Iris pigment epithelial cell (primary cell): Measurements from ENCODE around the gene PKN1.
"Not testable (repeated sequence)": the region's sequence is repeated elsewhere in the genome, so short reads cannot be mapped to it uniquely, and the experiment has no call there.

ENCODE experiments used
- DNase-seq: peaks from one replicate; pipeline ENCODE4 v3.0.0-alpha.2; 2011; ENCODE audit warnings: low read depth

The PKN1 gene

DNA sequence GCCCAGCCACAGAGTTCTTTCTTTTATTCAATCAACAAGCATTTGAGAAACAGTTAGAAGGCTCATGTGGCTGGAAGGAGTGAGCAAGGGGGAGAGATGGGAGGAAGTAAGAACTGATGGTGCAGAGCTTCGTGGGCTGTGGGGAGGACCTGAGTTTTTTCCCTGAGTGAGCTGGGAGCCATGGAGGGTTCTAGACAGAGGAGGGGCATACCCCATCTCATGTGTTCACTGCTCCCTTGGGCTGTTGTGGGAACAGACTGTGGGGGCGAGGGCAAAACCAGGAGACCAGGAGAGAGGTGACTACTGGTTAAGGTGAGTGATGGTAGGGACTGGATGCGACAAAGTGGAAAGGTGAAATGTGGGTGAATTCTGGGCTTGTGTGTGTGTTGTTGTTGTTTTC is 2.4 kb upstream of the PKN1 start:
- no peak for DNase-seq

DNA sequence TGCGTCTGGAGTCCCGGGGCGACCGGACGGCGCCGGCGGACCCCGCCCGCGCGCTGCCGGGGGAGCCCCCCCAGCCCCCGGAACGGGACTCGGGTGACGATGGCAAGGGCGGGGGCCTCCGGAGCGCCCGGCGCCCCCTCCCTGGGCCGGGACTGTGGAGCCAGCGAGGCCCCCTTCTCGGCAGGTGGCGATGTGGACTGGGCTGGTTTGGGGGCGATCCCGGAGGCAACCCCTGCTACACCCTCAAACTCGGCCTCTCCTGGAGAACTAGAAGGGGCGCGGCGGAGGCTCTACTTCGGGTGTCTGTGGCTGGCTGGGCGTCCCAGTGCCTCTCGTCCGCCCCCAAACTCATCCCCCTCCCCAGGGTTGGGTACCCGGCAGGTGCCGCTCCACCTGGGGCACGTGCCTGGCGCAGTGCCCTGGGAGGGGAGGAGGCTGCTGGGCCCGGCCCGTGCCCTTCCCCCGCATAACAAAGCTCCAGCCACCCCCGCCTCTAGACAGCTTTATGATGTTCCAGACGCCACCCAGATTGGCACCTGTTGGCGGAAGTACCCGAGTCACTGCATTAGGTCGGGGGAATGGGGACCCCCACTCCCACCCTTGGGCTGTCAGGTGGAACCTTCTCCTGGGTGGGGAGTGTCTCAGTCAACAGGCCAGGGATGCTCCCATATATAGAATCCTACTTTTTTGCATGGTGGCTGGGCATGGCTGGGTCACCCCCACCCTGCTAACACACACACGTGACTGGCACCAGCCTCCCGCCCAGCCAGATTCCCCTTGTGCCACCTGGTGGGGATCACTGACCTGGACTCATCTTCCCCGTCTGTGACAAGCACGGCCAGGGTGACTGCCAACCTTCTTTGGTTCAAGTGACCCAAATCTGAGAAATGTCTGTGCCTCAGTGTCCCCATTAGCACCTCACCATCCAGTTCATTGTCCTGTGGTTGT is 722 bp downstream of the PKN1 start:
- DNase-seq = no peak

DNA sequence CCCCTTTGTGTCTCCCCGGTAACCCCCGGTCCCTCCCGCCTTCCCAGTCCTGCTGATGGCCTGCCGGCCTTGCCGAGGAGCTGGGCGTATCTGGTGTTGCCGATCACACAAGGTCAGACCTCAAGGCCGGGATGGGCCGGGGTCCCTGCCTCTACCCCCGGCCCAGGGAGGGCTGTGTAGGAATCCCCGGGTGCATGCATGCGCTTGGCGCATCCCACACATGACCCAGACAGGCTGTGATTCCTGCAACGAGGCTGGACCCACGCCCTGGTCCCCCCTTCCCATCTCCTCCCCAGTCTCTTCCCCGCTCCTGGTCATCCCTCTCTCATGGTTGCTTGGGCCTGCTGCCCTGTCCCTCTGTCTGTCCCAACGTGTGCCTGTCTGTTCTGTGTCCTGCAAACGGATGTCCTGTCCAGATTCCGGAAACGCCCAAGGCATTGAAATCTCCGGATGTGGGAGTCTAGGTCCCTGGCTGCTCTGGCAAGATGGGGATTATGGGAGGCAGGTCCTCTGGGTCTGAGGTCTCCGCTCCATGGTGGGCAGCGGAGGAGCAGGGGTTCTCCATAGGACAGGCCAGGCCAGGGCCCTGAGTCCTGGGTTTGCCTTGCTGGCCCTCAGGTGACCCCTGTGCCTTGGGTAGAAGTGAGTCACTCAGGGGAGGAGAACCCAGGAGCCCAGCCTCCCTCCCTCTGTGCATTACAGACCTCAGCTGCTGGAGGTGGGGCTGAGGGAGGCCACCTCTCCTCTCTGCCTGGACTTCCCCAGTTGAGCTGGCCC is 1.6 kb downstream of the PKN1 start:
- peak; percentile 94 for DNase-seq

DNA sequence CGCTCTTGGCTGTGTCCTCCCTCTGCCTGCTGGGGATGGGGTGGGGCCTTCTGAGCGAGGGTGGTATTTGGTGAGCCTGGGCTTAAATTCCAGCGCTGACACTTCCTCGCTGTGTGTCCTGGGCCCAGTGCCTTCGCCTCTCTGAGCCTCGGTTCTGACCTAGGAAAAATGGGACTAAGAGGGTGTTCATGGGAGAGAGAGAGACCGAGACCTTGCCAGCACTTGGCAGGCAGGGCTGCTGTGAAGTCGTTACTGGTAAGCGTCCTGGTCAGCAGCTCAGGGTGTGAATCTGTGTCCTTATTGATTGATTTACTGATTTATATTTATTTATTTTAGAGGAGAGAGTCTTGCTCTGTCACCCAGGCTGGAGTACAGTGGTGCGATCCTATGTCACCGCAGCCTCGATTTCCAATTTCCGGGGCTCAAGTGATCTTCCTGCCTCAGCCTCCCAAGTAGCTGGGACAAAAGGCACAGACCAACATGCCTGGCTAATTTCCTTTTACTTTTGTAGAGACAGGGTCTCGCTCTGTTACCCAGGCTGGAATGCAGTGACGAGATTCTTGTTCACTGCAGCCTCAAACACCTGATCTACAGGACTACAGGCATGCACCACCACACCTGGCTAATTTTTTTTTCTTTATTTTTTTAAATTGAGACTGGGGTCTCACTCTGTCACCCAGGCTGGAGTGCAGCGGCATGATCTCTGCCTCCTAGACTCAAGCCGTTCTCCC is 2.4 kb downstream of the PKN1 start:
- DNase-seq = no peak

DNA sequence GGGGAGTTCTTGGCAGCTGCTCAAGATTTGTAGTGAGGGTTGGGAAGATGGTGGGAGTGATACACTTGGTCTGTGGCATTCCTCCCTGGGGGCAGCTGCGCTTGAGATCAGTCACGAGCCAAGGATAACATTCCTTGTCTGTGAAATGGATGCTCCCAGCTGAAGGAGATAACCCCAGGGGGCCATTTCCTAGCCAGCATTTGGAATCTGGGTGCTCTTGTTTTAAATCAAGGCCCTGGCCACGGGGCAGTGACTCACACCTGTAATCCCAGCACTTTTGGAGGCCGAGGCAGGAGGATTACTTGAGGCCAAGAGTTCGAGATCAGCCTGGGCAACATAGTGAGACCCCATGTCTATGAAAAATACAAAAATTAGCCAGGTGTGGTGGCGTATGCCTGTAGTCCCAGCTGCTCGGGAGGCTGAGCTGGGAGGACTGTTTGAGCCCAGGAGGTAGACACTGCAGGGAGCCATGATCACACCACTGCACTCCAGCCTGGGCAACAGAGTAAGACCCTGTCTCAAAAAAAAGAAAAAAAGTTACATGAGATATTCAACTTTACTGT is 4.6 kb downstream of the PKN1 start:
- DNase-seq = no peak

DNA sequence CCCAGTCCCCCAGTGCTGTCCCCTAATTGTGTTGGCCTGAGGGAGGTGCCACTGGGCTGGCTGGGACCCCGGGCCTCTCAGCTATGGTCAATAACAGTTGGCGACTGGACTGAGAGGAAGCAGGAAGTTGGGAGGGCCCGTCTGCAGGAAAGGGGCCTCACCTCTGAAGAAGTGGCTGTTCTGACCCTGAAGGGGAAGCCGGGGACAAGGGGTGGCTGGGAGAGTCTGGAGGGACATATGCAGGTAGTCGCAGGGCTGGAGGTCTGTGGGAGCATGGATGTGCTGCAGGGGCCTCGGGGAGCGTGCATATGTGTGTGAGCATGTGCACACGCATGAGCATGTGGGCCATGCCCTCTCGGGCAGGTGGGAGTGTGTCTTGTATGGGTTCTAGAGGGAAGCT is 5.9 kb downstream of the PKN1 start:
- DNase-seq = no peak

DNA sequence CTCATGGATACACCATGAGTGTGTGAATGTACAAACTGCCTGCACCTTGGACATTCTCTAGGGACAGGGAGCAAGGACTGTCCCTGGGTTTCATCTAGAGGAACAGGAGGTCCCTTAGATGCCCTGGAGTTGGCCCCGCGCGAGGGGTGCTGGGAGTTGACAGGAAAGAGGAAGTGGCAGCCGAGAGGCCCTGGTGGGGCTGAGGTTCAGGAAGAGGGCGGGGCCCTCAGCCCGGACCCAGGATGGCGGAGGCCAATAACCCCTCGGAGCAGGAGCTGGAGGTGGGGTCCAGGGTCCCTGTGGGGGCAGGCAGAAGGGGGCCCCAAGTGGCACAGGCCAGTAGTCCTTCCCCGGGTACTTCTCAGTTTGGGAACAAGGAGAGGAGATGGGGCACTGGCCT is 6.9 kb downstream of the PKN1 start:
- no peak for DNase-seq

DNA sequence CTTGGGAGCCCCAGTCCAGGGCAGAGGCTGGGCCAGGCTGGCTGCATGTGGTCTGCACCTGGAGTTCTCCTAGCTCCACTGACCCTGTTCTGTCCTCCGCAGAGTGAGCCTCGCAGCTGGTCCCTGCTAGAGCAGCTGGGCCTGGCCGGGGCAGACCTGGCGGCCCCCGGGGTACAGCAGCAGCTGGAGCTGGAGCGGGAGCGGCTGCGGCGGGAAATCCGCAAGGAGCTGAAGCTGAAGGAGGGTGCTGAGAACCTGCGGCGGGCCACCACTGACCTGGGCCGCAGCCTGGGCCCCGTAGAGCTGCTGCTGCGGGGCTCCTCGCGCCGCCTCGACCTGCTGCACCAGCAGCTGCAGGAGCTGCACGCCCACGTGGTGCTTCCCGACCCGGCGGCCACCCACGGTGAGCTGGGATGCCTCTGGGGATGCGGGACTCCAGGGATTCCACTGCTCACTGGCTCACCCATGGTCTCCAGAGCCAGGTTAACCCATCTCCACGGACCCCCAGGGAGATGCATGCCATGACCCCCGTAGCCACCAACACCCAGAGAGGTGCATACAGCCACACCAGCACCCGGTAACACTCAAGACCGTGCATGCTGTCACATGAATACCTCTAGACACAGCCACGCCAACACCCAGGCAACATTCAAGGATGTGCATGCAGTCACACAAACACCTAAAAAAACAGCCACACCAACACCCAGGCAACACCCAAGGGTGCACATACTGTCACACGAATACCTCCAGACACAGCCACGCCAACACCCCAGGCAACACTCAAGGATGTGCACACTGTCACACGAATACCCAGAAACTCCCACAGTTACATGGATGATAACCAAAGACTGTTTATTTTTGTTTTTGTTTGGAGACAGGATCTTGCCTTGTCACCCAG is 8.2 kb downstream of the PKN1 start:
- DNase-seq = no peak

DNA sequence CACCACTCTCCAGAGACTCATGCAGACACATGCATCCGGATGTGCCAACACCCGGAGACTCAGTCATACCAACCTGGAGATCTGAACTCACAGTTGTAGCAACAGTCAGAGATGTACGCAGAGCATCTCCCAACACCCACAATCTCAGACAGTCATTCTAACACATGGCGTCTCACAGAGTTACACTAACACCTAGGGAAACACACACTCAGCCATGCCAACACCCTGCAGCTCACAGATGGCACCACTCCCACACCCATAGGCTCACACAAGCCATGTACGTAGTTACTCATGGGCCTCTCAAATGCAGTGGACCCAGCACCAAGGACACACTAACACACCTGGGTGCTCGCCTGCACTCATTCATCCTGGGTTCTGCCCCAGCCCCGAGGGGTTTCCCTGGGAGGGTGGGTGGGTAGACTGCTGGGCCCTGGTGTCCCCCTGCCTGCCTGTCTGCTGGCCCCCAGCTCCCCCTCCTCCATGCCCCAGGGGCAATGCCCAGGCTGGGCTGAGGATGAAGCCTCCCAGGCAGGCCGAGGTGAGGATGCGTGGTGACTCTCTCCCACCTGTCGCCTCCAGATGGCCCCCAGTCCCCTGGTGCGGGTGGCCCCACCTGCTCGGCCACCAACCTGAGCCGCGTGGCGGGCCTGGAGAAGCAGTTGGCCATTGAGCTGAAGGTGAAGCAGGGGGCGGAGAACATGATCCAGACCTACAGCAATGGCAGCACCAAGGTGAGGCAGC is 10.0 kb downstream of the PKN1 start:
- DNase-seq = no peak

DNA sequence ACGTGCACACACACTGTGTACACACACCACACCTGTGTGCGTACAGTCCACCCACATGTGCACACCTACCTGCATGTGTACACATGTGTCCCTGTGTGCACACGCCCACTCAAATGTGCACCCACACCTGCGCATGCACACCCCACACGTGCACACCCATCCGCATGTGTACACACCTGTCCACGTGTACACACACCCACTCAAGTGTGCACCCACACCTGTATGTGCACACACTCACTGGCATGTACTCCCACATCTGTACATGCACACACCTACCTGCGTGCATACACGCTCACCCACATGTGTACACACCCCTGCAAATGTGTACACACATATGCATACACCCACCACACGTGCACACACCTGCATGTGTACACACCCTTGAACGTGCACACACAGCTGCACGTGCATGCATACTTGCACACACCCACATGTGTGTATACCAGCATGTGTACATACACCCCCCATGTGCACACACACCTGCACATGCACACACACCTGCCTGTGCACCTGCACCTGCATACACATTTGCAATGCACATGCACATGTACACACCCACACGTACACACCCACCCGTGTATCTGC is 10.6 kb downstream of the PKN1 start:
- no peak for DNase-seq

DNA sequence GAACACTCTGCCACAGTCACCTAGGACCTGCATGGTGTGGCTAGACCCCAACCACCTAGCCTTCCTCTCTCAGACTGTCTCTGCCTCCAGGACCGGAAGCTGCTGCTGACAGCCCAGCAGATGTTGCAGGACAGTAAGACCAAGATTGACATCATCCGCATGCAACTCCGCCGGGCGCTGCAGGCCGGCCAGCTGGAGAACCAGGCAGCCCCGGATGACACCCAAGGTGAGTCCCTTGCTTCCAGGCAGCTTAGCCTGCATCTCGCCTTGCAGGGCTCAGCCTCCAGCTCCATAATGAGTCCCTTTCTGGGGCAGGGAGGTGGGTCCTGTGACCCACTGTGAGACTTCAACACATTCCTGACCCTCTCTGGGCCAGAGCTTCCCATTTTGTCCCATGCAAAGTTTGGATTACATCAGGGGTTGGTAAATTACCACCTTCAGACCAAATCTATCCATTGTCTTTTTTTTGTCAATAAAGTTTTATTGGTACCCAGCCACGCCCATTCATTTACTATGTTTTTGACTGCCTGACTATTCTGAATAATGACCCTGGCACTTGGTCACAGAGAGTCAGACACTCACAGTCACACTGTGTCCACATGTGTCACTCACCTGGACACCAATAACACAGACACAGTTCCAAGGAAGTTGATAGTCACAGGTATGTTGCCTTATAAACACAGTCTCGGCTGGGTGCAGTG is 13.4 kb downstream of the PKN1 start:
- DNase-seq = no peak

DNA sequence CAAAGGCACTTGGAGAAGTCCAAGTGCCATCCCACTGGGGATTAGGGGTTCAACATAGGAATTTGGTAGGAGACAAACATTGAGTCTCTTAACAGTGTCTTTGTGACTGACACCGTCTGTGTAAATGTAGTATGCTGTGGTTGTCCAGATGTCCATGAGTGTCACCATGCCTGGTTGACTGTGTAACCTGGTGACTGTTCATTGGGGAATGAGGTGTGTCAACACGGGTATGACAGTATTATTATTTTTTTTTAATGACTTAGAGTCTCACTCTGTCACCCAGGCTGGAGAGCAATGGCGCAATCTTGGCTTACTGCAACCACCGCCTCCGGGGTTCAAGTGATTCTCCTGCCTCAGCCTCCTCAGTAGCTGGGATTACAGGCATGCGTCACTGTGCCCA is 16.2 kb downstream of the PKN1 start:
- DNase-seq = no peak

DNA sequence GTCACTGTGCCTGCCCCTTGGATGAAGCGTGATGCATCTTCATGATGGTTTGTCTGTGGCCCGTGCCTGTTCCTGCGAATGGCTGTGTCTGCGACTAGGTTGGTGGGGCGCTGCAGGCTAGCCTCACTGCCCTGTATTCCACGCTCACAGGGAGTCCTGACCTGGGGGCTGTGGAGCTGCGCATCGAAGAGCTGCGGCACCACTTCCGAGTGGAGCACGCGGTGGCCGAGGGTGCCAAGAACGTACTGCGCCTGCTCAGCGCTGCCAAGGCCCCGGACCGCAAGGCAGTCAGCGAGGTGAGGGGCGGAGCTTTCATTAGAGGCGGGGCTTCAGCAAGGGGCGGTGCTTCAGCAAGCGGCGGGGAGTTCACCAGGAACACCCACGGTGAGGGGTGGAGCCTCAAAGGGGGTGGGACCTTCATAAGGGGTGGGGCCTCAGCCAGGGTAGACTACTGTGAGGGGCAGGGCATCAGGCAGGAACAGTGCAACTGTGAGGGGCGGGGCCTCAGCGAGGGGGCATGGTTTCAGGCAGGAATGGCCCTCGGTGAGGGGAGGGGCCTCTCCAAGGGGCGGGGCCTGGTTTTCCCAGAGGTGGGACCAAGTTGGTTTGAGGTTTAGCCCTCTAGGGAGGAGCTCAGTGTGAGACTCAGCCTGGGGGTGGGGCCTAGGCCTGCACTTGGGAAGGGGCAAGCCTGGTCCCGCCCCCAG is 17.2 kb downstream of the PKN1 start:
- DNase-seq = no peak

DNA sequence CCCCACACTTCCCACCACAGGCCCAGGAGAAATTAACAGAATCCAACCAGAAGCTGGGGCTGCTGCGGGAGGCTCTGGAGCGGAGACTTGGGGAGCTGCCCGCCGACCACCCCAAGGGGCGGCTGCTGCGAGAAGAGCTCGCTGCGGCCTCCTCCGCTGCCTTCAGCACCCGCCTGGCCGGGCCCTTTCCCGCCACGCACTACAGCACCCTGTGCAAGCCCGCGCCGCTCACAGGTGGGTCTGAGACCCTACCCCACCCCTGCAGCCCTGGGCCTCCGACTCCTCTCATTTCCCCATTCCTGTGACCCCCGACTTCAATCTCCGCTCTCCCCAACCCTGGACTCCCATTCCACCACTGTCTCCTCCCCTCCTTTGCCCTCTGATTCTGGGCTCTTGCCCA is 17.8 kb downstream of the PKN1 start:
- no peak for DNase-seq

DNA sequence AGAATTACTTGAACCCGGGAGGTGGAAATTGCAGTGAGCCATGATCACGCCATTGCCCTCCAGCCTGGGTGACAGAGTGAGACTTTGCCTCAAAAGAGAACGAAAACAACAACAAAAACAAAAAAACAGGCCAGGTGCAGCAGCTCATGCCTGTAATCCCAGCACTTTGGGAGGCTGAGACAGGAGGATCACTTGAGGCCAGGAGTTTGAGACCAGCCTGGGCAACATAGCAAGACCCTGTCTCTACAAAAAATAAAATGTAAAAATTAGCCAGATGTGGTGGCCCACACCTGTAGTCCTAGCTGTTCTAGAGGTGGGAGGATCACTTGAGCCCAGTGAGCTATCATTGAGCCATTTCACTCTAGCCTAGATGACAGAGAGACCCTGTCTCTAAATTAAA is 19.2 kb downstream of the PKN1 start:
- not testable (repeated sequence) for DNase-seq

DNA sequence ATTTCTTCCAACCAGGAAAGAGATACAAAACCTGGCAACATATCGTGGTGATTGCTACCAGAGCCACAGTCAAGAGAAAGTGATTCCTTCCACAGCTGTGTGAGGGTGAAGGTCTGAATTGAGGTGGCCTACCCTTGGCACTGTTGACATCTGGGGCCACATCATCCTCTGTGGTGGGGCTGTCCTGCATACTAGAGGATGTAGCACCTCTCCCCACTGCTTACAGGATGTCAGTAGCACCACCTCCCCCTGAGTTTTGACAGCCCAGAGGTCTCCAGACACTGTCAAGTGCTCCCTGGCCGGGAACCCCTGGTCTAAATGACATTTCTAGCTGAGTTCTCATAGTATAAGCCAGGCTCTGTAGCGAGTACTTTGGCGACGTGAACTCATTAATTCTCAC is 26.6 kb downstream of the PKN1 start:
- no peak for DNase-seq

DNA sequence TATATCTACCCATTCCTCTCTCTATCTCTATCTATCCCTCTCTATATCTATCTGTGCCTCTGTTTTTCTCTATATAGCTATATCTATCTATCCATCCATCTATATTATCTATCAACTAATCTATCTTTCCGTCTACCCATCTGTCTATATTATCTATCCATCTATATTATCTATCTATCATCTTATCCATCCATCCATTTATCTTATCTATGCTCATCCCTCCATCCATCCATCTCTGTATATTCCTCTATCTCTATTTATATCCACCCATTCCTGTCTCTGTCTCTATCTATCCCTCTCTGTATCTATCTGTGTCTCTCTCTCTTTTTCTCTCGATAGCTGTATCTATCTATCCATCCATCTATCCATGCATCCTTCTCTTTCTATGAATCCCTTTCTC is 27.8 kb downstream of the PKN1 start:
- DNase-seq = no peak

DNA sequence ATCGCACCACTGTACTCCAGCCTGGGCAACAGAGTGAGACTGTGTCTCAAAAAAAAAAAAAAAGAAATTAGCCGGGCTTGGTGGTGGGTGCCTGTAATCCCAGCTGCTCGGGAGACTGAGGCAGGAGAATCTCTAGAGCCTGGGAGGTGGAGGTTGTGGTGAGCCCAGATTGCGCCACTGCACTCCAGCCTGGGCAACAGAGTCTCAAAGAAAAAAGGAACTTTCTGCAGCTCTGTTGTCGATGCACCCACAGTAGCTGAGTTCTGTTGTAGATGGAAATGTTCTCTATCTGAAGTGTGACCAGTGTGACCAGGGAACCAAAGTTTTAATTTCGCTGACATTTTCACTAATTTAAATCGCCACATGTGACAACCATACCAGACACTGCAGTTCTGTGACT is 29.3 kb downstream of the PKN1 start:
- DNase-seq = not testable (repeated sequence)

DNA sequence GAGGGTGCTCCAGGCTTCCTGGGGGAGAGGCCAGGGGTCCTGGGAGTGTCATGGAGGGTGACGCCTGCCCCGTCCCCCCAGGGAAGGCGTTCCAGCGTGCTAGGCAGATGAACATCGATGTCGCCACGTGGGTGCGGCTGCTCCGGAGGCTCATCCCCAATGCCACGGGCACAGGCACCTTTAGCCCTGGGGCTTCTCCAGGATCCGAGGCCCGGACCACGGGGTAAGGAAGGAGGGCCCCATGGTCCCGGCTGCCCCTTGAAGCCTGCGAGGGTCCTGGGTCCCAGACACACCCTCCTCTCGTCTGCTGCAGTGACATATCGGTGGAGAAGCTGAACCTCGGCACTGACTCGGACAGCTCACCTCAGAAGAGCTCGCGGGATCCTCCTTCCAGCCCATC is 30.6 kb downstream of the PKN1 start:
- DNase-seq = no peak
